K562 (cell line): ENCODE data around the gene KYAT1. TPM values are rescaled to one million over a fixed set of nuclear protein-coding genes. Genes with fewer than 3 reads are reported as not detected.

Source experiments
- BACH1 ChIP-seq: fragments of 200-800 bp; sonication (Bioruptor generic); IDR thresholded peaks from 2 replicates; pipeline ENCODE4 v1.6.1; 2016; ENCODE audit warnings: missing genetic modification characterization, missing compliant biosample characterization
- BRD4 ChIP-seq: fragments of 200-600 bp; sonication (generic); IDR thresholded peaks from 2 replicates; pipeline ENCODE4 v1.6.1; 2017; ENCODE audit warnings: inconsistent platforms
- DNMT1 ChIP-seq: fragments of 450-650 bp; IDR thresholded peaks from 2 replicates; pipeline ENCODE4 v1.6.1; 2016; ENCODE audit warnings: antibody characterized with exemption, mild to moderate bottlenecking
- E2F3 ChIP-seq: fragments of 250-450 bp; sonication (Bioruptor Pico); IDR thresholded peaks from 2 replicates; pipeline ENCODE4 v1.4.0; 2020; ENCODE audit warnings: mild to moderate bottlenecking
- EHMT2 ChIP-seq: fragments of 450-650 bp; IDR thresholded peaks from 2 replicates; pipeline ENCODE4 v1.6.1; 2018; ENCODE audit warnings: antibody characterized with exemption
- FOXM1 ChIP-seq, 2 experiments: fragments of 450-650 bp in 1 of 2; sonication (generic) in 1 of 2; formaldehyde crosslinking in 1 of 2; IDR thresholded peaks; 2 replicates each; pipeline versions ENCODE4 v1.6.1 to v1.9.0; 2017 to 2022; ENCODE audit warnings: low read depth in 2 of 2, mild to moderate bottlenecking in 2 of 2, missing genetic modification reagents in 1 of 2, moderate library complexity in 1 of 2
- KDM5B ChIP-seq: fragments of 200-600 bp; sonication (generic); IDR thresholded peaks from 2 replicates; pipeline ENCODE4 v1.6.1; 2012; ENCODE audit warnings: low read depth, mild to moderate bottlenecking, moderate library complexity, low read length, control low read depth, inconsistent platforms; ENCODE audit not compliant: insufficient replicate concordance
- LEF1 ChIP-seq: fragments of 450-650 bp; IDR thresholded peaks from 2 replicates; pipeline ENCODE4 v1.6.1; 2016; ENCODE audit warnings: mild to moderate bottlenecking
- NFATC3 ChIP-seq: fragments of 450-650 bp; IDR thresholded peaks from 2 replicates; pipeline ENCODE4 v1.6.1; 2017; ENCODE audit warnings: mild to moderate bottlenecking
- NR3C1 ChIP-seq: sonication (generic); formaldehyde crosslinking; IDR thresholded peaks from 2 replicates; pipeline ENCODE4 v1.8.1; 2022; ENCODE audit warnings: missing genetic modification reagents
- RFX7 ChIP-seq: fragments of 250-450 bp; sonication (Bioruptor Pico); IDR thresholded peaks from 2 replicates; pipeline ENCODE4 v1.5.1; 2021; ENCODE audit warnings: mild to moderate bottlenecking
- SREBF2 ChIP-seq: sonication (generic); formaldehyde crosslinking; IDR thresholded peaks from 2 replicates; pipeline ENCODE4 v1.4.0; 2020; ENCODE audit warnings: mild to moderate bottlenecking, missing genetic modification reagents
- TCF7 ChIP-seq: sonication (generic); IDR thresholded peaks from 2 replicates; pipeline ENCODE4 v1.6.1; 2016; ENCODE audit warnings: antibody characterized with exemption, borderline replicate concordance
- ZNF134 ChIP-seq: fragments of 250-450 bp; sonication (Bioruptor Pico); conservative IDR thresholded peaks from 2 replicates; pipeline ENCODE4 v1.4.0; 2020
- polyA plus RNA-seq, 8 experiments: library from polyadenylated mRNA; depleted of rRNA in 4 of 8; stranded (reverse) in 5 of 8; unstranded in 3 of 8; fragments of >200 nt; fragmentation: Nextera tagmentation in 2 of 8; fragmentation: Illumina TruSeq in 1 of 8; extraction: Ambion mirVana in 2 of 8; extraction: Trizol in 1 of 8; gene quantifications; 2 replicates each; pipeline versions ENCODE4 v1.2.1 to v1.2.3, GENCODE V29; 2011 to 2014; ENCODE audit warnings: inconsistent platforms in 1 of 8, missing spikeins in 1 of 8
- total RNA-seq, 7 experiments: library from RNA; depleted of rRNA in 6 of 7; stranded (reverse); fragments of >200 nt in 6 of 7; fragmentation: Illumina TruSeq in 2 of 7; extraction: Trizol in 2 of 7; gene quantifications; 2 replicates each; pipeline versions ENCODE4 v1.2.1 to v1.2.3, GENCODE V29; 2011 to 2021; ENCODE audit warnings: low replicate concordance in 1 of 7
- TF ChIP-seq, protein P1 (sequence below): IDR thresholded peaks from 3 replicates; pipeline ENCODE4 v1.6.1; 2011; ENCODE audit warnings: borderline replicate concordance, mild to moderate bottlenecking, moderate library complexity; ENCODE audit not compliant: insufficient read length; ENCODE audit errors: extremely low read depth
- TF ChIP-seq, protein P2 (sequence below): fragments of 450-650 bp; IDR thresholded peaks from 2 replicates; pipeline ENCODE4 v1.6.1; 2016; ENCODE audit warnings: low read depth, mild to moderate bottlenecking, moderate library complexity
- TF ChIP-seq, protein P3 (sequence below): fragments of 450-650 bp; IDR thresholded peaks from 2 replicates; pipeline ENCODE4 v1.6.1; 2016; ENCODE audit warnings: missing biosample characterization, missing genetic modification characterization
- TF ChIP-seq, protein P4 (sequence below): fragments of 250-450 bp; sonication (Bioruptor Pico); IDR thresholded peaks from 2 replicates; pipeline ENCODE4 v1.5.0; 2020; ENCODE audit warnings: mild to moderate bottlenecking, borderline replicate concordance
- TF ChIP-seq, protein P5 (sequence below): sonication (generic); formaldehyde crosslinking; IDR thresholded peaks from 2 replicates; pipeline ENCODE4 v1.8.0; 2022; ENCODE audit warnings: missing genetic modification reagents, mild to moderate bottlenecking, moderate library complexity, borderline replicate concordance
- TF ChIP-seq, protein P6 (sequence below): fragments of 250-450 bp; sonication (Bioruptor Pico); IDR thresholded peaks from 2 replicates; pipeline ENCODE4 v1.9.0; 2021; ENCODE audit warnings: mild to moderate bottlenecking

Gene KYAT1
- total and polyA plus RNA-seq, 9 of the 15 experiments (the other 6 are each of a cell fraction or from before 2014, with no cell fraction given): 6.4 to 16.8 (median 11.1) TPM

DNA sequence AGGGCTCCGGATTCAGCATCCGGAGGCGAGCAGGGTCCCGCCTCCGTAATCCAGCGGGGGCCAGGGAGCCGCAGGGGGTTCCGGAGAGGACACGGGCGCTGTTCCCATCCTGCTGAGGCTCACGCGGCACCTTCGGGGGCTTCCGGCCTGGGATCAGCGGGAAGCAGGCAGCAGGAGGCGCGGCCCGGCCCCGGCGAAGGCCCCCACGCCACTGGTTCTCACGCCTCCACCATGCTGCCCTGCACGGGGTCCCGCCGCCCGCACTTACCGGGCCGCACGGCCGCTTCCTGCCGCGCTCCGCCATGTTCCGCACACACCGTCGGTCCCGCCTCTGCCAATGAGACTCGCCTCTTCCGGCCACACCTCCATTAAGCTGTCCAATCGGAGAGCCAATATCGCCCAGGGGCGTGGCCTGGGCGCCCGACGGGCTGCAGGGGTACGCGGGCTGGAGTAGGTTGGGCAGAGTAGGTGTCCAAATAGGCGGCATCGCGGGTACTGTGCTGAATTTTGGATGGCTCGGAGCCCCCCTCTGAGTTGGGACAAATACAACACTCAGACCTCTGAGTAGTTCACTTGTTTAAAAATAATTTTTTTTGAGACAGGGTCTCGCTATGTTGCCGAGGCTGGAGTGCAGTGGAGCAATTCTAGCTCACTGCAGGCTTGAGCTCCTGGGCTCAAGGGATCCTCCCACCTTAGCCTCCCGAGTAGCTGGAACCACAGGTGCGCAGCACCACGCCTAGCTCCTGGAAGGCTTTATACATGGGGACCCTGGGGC is 52.1 kb downstream of the KYAT1 start, which contains the start of gene SPOUT1 (continued):
- TF ChIP-seq, protein P1, sequence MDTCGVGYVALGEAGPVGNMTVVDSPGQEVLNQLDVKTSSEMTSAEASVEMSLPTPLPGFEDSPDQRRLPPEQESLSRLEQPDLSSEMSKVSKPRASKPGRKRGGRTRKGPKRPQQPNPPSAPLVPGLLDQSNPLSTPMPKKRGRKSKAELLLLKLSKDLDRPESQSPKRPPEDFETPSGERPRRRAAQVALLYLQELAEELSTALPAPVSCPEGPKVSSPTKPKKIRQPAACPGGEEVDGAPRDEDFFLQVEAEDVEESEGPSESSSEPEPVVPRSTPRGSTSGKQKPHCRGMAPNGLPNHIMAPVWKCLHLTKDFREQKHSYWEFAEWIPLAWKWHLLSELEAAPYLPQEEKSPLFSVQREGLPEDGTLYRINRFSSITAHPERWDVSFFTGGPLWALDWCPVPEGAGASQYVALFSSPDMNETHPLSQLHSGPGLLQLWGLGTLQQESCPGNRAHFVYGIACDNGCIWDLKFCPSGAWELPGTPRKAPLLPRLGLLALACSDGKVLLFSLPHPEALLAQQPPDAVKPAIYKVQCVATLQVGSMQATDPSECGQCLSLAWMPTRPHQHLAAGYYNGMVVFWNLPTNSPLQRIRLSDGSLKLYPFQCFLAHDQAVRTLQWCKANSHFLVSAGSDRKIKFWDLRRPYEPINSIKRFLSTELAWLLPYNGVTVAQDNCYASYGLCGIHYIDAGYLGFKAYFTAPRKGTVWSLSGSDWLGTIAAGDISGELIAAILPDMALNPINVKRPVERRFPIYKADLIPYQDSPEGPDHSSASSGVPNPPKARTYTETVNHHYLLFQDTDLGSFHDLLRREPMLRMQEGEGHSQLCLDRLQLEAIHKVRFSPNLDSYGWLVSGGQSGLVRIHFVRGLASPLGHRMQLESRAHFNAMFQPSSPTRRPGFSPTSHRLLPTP: no peak
- TF ChIP-seq, protein P2, sequence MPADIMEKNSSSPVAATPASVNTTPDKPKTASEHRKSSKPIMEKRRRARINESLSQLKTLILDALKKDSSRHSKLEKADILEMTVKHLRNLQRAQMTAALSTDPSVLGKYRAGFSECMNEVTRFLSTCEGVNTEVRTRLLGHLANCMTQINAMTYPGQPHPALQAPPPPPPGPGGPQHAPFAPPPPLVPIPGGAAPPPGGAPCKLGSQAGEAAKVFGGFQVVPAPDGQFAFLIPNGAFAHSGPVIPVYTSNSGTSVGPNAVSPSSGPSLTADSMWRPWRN: no peak
- TF ChIP-seq, protein P3, sequence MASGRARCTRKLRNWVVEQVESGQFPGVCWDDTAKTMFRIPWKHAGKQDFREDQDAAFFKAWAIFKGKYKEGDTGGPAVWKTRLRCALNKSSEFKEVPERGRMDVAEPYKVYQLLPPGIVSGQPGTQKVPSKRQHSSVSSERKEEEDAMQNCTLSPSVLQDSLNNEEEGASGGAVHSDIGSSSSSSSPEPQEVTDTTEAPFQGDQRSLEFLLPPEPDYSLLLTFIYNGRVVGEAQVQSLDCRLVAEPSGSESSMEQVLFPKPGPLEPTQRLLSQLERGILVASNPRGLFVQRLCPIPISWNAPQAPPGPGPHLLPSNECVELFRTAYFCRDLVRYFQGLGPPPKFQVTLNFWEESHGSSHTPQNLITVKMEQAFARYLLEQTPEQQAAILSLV (tag): no peak
- TF ChIP-seq EHMT2: no peak
- TF ChIP-seq TCF7: no peak
- no peak for TF ChIP-seq RFX7 (CRISPR knock-in tag)
- TF ChIP-seq, protein P4, sequence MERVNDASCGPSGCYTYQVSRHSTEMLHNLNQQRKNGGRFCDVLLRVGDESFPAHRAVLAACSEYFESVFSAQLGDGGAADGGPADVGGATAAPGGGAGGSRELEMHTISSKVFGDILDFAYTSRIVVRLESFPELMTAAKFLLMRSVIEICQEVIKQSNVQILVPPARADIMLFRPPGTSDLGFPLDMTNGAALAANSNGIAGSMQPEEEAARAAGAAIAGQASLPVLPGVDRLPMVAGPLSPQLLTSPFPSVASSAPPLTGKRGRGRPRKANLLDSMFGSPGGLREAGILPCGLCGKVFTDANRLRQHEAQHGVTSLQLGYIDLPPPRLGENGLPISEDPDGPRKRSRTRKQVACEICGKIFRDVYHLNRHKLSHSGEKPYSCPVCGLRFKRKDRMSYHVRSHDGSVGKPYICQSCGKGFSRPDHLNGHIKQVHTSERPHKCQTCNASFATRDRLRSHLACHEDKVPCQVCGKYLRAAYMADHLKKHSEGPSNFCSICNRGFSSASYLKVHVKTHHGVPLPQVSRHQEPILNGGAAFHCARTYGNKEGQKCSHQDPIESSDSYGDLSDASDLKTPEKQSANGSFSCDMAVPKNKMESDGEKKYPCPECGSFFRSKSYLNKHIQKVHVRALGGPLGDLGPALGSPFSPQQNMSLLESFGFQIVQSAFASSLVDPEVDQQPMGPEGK (CRISPR knock-in tag): no peak
- TF ChIP-seq SREBF2 (CRISPR knock-in tag): no peak
- no peak for TF ChIP-seq DNMT1
- TF ChIP-seq ZNF134: no peak
- no peak for TF ChIP-seq BRD4
- no peak for TF ChIP-seq NFATC3
- no peak for TF ChIP-seq BACH1 (tag)
- peak; percentile 84 for TF ChIP-seq KDM5B
- no peak for TF ChIP-seq E2F3 (CRISPR knock-in tag)
- TF ChIP-seq FOXM1 (IDR thresholded peaks at IDR 0.05; ENCODE audit: low read depth): no peak
- no peak for TF ChIP-seq FOXM1 (CRISPR knock-in tag; IDR thresholded peaks at IDR 0.05; ENCODE audit: low read depth)
- TF ChIP-seq LEF1: no peak
- 0 out of 2 replicates have a peak, but pooled peaks have one; percentile 33 for TF ChIP-seq NR3C1
- TF ChIP-seq, protein P5, sequence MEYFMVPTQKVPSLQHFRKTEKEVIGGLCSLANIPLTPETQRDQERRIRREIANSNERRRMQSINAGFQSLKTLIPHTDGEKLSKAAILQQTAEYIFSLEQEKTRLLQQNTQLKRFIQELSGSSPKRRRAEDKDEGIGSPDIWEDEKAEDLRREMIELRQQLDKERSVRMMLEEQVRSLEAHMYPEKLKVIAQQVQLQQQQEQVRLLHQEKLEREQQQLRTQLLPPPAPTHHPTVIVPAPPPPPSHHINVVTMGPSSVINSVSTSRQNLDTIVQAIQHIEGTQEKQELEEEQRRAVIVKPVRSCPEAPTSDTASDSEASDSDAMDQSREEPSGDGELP: peak; percentile 72
- TF ChIP-seq, protein P6, sequence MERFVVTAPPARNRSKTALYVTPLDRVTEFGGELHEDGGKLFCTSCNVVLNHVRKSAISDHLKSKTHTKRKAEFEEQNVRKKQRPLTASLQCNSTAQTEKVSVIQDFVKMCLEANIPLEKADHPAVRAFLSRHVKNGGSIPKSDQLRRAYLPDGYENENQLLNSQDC (CRISPR knock-in tag): no peak
